Measurements from ENCODE around the gene BCKDHA.
"Not testable (repeated sequence)": the region's sequence is repeated elsewhere in the genome, so short reads cannot be mapped to it uniquely, and the experiment has no call there.

Gene BCKDHA

DNA sequence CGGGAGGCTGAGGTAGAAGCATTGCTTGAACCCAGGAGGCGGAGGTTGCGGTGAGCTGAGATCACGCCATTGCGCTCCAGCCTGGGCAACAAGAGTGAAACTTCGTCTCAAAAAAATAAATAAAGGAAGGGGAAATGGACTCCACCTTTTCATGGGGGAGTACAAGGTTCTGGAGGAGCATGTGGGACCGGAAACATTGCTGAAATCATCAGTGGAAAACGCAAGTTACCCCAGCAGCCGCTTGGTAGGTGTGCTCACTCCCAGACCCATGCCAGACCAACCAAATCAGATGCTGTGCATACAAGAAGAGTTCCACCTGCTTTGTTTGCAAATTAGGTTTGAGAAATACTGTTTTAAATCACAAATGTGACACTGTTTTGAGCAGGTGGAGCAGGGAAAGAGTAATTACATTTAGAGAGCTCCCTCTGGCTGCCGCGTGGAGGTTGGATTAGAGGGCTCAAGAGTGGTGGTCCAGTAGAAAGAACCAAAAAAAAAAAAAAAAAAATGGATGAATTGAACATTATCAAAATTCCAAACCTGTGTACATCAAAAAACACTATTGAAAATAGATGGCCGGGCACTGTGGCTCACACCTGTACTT lies 50.2 kb downstream of the BCKDHA start:
- DNase-seq (ENCODE audit: low read depth) = no peak

DNA sequence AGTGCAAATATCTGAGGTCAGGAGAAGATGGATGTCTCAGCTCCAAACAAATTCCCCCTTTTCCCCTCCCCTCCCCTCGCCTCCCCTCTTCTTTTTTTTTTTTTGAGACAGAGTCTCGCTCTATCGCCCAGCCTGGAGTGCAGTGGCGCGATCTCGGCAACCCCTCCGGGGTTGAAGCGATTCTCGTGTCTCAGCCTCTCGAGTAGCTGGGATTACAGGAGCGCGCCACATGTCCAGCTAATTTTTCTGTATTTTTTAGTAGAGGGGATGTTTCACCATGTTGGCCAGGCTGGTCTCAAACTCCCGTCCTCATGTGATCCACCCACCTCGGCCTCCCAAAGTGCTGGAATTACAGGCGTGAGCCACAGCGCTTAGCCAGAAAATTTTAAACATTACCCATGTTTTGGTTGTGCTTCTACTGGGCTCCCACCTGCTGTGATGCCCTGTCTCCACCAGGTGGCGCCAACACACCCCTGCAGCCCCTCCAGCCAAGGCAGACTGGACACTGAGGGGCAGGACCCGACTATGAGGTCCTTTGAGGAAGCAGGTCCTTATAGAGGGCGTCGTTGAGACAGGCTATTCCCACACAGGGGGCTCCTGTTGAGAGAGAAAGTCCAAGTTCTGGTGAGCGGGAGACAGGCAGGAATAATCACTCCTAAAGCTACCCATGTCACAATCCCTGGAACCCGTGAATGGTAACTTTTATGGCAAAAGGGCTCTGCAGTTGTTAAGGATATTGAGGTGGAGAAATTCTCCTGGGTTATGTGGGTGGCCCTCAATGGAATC lies 51.7 kb downstream of the BCKDHA start:
- peak; percentile 58 for DNase-seq (ENCODE audit: low read depth)

DNA sequence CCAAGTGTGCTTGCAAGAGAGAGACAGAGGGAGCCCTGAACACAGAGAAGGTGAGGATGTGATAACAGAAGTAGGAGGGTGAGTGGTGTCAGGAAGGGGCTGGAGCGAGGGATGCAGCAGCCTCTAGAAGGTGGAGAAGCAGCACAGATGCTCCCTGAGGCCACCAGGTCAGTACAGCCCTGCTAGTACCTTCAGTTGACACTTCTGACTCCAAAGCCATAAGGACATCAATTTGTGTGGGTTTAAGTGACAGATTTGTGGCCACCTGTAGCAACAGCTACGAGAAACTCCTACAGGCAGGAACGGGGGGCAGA lies 52.2 kb downstream of the BCKDHA start:
- no peak for DNase-seq (ENCODE audit: low read depth)

DNA sequence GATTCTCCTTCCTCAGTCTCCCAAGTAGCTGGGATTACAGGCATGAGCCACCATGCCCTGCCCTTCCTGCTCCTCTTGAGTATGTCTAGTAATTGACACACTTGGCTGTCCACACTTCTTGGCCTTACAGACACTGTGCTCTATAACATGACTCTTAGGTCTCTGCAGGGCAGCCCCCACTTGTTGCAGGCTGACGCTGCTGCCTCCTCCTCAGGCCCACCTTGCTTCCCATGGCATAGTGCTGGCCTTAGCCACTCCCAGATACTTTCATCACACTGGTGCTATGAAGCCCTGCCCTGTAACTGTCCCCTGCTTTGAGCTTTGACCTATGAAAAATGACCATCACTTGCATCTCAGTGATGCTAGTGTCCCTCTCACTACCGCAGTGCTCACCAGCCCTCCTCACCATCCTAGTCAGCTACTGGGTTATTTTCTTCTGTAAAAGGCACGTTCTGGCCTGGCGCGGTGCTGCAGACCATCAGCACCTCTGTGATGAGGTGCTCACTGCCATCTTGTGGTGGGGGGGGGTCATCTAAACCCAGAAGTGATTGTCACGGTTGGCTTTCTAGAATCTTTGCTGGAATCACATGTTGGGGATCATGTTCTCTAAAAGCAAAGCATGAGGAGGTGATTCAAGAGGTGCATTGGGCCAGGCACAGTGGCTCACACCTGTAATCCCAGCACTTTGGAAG lies 55.1 kb downstream of the BCKDHA start:
- DNase-seq (ENCODE audit: low read depth) = no peak

DNA sequence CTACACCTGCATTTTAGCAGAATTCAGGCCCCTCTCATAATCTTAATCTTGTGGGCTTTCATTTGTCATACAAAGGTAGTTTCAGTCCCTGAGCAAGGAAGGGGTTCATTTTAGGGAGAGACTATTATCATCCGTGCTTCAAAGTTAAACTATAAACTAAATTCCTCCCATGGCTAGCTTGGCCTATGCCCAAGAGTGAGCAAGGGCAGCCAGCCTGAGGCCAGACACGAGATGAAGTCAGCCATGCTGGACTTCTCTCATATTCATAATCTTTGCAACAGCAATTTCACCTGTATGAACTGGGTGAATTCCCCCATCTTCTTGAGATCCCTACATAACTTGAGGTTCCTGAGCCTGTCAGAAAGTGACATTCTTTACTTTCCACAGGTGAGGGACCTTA lies 58.3 kb downstream of the BCKDHA start:
- DNase-seq (ENCODE audit: low read depth) = no peak

DNA sequence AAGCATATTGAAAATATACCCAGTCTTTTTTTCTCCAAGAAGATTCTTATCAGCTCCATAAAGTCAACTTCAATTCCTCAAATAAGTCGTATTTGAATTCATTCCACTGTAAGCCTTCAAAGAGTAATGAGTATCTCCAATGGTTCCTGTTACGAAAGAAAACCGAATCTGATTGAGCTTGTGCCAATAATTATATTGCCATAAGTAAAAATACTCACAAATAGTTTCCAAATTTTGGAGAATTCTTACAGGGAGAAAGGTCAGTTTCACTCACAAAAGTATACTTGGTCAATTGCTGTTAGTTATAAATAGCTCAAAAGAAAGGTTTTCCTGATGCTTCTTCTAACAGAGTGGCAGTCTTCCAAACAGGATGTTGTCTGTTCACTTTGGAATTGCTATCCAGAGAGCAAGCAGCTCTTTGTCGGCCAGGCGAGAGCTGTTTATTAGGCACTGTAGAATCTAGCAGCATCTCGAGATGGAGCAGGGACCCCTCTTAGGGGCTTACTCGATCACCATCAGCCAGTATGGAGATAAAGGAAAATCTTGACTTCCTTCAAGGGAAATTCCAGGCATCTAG lies 58.8 kb downstream of the BCKDHA start:
- no peak for DNase-seq (ENCODE audit: low read depth)

DNA sequence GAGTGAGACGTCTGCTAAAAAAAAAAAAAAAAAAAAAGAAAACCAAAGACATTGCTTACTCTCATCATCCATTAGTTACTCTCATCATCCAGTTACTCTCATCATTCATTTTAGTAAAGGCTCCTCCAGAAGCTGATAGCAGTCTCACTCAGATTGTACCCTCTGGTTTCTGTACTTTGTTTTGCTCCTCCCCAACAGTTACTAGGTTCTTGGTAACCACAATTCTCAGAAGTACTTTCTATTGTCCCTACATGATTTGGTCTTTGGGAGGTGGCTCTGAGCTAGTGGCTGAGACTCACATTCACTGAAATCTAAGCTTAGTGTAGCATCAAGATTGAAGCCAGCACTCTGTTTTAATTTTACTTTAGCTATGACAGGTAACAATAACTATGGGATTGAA lies 59.6 kb downstream of the BCKDHA start:
- no peak for DNase-seq (ENCODE audit: low read depth)

DNA sequence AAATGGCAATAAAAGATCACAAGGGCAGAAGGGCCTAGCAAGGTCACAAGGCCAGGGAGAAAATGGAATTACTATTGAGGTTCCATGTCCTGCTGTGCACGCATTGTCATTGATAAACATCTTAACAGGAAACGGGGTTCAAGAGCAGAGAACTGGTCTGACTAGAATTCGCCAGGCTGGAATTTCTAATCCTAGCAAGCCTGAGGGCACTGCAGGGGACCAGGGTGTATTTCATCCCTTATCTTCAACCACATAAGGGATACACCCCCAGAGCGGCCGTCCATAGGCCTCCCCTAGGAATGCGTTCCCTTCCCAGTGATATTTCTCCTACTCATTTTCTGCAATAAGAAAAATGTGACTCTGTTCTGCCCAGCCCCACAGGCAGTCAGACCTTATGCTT lies 64.9 kb downstream of the BCKDHA start:
- DNase-seq (ENCODE audit: low read depth) = no peak

DNA sequence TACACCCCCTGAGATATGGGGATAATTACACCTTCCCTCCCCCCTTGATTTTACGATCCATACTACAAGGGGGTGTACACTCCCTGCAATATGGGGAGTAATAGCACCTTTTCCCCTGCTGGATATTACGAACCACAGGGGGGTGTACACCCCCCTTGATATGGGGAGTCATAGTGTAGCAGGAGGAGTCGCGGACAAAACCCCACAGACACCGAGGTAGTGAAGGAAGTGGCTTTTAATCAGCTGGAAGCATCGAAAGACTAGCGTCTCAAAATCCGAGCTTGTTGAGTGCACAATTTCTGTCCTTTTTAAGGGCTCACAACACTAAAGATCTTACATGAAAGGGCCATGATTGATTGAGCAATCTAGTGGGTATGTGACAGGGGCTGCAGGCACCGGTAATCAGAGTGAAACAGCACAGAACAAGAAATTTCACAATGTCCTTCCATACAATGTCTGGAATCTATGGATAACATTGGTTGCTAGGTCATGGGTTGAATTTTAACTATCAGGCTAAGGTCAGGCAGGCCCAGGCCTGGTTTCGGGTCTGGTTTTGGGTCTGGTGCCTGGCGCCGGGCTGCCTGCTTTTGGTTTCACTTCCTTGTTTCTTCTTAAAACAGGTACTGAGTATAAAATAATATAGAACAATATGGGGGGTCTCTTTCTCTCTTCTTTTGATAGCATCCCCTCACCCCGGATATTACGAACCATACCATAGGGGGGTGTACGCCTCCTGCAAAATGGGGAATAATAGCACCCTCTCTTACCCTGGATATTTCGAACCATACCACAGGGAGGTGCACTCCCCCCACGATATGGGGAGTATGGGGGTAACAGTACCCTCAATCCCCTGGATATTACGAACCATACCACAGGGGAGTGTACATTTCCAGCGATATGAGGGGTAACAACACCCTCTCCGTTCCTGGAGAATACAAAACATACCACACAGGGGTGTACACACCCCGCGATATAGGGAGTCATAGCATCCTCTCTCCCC lies 65.9 kb downstream of the BCKDHA start:
- DNase-seq (ENCODE audit: low read depth) = not testable (repeated sequence)
